ENCODE data around the gene GPR176. TPM values are rescaled to one million over a fixed set of nuclear protein-coding genes. Genes with fewer than 3 reads are reported as not detected.

Gene GPR176
- total RNA-seq, 1 experiment from 2014 or later: 32.4 TPM

DNA sequence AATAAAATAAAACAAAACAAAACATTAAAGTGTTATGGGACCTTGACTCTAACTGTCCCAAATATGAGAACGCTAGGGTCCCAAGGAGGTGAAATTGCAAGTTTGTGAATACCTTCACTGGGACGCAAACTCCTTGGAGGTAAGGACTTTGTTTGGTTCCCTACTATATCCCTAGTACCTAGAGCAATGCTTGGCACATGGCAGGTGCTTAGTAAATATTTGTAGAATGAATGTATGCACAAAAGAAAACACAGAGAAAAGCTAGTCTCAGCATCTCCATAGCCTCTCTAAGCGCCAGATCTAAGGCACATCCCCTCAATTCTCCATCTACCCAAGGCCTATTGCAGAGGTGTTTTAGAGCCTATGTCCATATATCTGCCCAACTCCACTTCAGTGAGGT is 30.5 kb downstream of the GPR176 start:
- no peak for DNase-seq (ENCODE audit: low read depth)

DNA sequence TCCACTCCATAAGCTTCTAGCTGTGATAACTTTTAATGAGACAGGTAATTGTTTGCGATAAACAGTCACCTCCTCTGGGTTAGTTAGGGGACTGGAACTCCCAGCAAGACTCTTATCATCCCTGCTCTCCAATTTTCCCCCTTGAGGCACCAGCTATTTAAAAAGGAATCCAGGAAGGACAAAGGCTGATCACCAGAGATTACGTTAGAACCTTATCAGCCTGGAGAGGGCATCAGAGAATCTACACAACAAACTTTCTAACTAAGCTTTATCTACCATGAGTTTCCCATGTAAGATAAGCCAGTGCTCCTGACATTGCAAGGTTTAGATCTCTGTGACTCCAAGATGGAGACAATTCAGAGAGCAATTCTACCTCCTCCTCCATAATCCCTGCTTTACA is 31.3 kb downstream of the GPR176 start:
- no peak for DNase-seq (ENCODE audit: low read depth)

DNA sequence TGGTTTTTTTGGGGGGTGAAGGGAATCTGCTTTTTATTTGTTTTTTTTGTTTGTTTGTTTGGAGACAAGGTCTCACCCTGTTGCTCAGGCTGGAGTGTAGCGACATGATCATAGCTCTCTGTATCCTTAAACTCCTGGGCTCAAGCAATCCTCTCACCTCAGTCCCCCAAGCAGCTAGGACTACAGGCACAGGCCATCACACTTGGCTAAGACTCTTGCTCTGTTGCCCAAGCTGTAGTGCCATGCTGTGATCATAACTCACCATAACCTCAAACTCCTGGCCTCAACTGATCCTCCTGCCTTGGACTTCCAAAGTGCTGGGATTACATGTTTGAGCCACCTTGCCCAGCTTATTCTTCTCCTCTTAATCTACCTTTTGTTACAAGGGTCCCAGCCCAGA is 31.8 kb downstream of the GPR176 start:
- DNase-seq (ENCODE audit: low read depth): no peak

DNA sequence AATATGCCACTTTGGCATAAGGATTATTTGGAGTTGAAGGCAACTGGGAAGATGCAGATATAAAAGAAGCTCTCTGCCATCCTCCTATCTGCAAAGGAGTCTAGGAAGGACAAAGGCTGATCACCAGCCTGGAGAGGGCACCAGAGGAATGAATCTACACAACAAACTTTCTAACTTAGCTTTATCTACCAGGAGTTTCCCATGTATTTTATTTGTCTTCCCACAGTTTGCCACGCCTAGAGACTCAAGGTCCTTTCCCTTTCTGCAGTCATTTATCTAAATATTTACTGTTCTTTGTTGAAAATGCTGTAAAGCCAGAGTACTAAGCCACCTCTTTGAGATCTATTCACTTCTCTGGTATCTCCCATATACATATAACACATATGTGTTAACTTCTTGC is 32.2 kb downstream of the GPR176 start:
- DNase-seq (ENCODE audit: low read depth): peak; percentile 35

DNA sequence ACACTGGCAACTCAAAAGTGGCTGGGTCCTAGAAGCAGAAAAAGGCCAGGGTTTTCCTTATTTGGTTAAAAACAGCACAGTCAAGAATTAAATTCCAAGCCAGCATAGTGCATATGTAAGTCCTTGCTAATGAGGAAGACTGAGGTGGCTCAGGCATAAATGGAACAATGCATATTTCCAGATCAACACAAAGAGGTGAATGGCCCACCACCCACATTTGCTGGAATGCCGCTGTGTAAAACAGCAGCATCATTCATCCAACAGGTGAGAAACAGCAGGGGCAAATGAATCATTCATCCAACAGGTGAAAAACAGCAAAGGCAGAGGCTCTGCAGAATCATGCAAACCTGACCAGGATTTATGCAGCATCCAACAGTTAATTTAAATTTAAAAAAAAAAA is 32.9 kb downstream of the GPR176 start:
- no peak for DNase-seq (ENCODE audit: low read depth)

DNA sequence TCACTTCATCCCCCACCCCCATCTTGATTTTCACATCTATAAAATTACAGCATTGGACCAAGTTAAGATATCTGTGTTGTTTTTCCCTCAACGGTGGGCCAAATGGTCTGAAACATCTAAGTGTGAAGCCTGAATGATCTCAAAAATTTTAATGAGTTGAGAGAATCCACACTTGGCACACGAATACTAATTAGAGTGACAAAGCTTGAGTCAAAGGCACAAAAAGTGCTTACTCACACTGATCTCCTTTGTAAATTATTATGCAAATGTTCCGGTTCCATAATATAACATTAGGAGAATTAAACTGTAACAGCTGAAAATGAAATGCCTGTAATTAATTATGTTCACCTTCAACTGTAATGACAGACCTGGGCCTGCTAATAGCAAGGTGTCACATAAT is 33.6 kb downstream of the GPR176 start:
- DNase-seq (ENCODE audit: low read depth): no peak

DNA sequence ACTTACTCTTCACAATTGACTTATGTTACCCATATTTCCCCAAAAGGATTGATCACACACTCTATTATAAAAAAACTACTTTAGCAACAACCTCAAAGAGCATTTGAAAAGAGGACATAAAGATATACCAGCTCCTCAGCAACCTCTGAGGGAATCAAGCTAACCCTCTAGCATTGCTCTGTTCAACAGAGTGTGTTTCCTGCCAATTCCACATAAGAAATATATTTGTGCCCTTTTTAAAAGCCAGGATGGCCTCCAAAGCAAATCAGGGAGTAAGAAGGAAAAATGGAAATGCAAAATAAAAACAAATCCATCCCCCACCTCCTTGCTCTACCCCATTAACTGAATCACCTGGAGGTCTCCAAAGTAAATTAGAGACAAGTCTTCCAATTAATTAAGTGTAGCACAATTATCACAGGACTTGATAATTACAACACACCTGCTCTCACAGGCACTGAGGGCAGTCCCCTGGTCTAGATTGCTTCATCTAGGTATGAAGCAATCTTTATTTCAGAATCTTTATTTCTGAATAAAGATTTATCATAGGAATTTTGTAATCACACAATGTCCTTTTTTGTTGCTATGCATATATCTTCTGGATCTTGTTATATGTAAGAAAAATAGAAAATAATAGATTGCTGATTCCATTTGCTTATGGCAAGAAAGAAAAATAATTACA is 34.8 kb downstream of the GPR176 start:
- DNase-seq (ENCODE audit: low read depth): no peak

DNA sequence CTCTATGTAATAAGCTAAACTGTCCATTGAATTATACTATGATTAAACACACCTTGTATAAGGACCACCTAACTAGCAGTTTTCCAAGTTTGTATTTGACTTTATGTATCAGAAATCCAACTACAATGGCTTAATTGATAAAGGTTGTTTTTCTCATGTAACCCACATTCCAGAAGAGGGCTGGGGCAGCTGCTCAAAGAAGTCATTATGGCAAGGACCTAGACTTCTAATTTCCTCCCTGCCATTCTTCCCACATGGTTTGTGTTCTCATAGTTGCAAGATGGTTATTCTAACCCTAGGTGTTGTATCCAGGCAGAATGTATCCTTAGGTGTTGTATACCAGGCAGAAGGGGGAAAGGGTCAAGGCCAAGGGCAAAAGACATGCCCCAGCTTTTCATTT is 35.7 kb downstream of the GPR176 start:
- no peak for DNase-seq (ENCODE audit: low read depth)

DNA sequence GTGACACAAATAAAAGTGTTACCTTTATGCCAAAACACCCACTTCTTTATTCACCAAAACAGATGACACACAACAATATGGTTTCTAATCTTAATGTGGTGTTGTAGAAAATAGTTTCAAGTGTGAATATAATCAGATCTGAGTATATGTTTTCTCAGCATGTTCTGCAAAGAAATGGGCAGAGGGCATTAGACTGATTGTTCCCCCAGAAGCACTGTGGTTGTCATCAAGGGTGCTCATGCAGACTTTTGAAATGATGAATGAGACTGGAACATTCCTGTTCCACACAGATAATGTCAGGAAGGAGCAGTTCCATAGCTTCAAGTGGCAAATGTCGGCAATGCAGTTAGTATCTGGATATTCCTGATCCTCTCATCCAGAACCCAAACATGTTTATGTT is 37.5 kb downstream of the GPR176 start:
- DNase-seq (ENCODE audit: low read depth): no peak

DNA sequence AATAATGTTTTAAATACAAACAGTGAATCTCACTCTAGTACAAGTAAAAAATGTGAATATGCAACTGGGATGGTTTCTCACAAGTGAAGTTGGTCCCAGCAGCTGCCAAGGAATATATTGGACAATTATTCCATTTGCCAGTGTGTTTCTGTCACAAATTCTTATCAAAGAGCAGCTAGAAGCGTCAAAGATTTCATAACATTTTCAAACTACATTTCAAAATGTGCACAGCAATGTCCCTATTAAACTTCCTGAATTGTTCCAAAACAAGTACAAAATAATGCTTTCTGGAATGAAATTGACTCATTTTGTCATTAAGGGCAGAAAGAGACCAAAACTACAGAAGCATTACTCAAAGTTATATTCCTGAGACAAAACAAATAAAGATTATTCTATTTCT is 38.3 kb downstream of the GPR176 start:
- DNase-seq (ENCODE audit: low read depth): no peak

DNA sequence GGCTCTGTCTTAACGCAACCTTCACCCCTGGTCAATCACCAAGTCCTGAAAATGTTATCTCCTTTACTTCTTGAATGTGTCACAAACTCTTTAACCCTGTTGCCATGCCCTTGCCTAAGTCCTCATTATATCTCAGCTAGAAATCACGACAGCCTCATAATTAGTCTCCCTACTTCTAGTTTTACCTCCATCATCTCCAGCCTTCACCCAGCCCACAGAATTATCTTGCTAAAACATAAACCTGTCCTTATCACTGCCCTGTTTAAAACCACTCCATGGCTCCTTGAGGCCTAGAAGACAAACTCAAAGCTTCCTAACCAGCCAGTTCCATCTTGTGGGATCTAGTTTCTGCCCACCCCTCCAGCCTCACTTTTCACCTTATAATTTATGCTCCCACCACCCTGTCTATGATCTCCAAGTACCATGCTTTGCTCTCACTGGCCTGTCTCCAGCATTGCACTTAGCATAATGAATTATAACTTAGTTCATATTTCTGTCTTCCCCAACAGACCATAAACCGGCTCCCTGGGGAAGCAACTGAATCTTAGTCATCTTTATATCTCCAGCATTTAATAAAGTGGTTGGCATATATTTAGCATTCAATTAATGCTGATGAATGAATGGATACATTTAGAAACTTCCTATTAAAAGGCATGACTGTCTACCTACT is 39.2 kb downstream of the GPR176 start:
- no peak for DNase-seq (ENCODE audit: low read depth)

DNA sequence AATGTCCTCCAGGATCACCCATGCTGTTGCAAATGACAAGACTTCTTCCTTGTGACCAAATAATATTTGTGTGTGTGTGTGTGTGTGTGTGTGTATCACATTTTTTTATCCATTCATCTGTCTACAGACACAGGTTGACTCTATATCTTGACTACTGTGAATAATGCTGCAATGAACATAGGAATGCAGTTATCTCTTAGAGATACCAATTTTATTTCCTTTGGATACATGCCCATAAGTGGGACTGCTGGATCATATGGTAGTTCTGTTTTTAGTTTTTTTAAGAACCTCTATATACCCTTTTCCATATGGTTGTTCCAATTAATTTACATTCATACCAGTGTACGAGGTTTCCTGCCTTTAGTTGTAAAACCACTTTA is 41.7 kb downstream of the GPR176 start:
- DNase-seq (ENCODE audit: low read depth): no peak

DNA sequence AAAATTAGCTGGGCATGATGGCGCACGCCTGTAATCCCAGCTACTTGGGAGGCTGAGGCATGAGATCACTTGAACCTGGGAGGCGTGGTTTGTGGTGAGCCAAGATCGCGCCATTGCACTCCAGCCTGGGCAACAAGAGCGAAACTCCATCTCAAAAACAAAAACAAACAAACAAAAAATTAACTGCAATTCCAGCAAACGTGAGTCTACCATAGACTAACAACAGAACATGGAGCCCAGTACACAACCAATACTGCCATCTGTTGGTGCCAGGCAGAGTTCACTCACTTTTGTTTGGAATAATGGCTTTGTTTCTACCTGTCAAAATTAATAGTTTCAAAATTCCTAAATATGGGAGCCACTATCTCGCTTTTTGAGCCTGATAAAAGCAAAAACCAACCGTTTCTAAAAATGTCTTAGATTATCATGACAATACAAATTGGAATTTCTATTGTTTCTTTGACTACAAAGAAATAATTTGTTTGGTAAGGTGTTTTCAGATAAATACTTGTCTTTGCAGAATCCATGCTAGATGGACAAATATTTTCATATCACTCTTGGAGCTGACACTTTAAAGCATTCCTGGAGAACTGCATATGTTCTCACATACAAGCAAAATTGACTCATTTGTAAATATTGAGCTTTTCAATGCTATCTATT is 45.0 kb downstream of the GPR176 start:
- peak; percentile 13 for DNase-seq (ENCODE audit: low read depth)

DNA sequence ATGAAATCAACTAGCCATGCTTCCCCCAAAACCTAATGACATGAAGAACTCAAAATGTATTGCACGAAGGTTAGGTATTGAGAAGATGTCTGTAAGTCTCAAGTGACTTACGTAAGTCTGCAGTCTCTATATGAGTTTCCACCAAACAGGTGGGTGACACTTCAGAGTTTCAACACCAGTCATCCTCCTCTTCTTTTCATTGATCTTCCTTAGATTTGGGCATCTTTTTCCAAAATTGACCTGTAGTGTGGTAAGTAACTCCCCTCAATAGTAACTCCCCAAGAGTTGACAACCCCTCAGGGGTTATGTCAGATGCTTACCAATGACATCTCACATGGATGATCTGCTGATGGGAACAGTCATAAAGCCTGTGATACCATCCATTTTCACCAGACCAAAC is 46.1 kb downstream of the GPR176 start:
- no peak for DNase-seq (ENCODE audit: low read depth)

DNA sequence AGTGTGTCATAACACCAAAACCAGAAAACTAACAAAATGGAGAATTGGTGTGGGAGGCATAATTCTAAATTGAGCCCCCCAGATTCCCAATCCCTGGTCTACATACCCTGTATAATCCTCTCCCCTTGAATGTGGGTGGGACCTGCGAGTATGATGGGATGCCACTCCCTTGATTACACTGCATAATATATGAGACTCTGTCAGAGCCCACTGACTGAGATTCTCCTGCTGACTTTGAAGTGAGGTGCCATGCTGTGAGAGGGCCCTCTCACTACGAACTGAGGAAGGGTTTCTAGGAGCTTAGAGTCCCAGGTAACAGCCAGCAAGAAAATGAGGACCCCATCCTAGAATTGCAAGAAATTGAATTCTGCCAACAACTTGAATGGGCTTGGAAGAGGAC is 49.5 kb downstream of the GPR176 start:
- no peak for DNase-seq (ENCODE audit: low read depth)

DNA sequence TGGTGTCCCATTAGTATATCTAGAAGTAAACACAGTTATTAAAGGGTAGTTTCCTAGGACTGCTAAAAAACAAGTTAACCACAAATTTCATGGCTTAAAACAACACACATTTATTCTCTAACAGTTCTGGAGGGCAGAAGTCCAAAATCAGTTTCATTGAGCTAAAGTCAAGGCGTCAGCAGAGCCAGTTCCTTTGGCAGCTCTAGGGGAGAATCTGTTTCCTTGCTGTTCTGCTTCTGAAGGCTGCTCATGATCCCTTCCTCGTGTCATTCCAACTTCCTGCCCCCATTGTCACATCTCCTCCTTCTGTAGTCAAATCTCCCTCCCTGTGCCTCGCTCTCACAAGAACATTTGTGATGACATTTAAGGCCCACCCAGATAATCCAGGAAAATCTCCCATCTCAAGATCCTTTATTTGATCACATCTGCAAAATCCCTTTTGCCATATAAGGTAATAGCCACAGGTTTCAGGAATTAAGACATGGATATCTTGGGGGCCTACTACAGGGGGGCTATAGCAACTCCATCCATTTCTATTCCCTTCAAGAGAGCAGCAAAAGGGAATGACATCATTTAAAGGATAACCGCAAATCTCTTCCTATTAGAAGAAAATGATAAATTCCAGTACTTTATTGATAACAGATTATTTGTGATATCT is 50.1 kb downstream of the GPR176 start:
- DNase-seq (ENCODE audit: low read depth): no peak

DNA sequence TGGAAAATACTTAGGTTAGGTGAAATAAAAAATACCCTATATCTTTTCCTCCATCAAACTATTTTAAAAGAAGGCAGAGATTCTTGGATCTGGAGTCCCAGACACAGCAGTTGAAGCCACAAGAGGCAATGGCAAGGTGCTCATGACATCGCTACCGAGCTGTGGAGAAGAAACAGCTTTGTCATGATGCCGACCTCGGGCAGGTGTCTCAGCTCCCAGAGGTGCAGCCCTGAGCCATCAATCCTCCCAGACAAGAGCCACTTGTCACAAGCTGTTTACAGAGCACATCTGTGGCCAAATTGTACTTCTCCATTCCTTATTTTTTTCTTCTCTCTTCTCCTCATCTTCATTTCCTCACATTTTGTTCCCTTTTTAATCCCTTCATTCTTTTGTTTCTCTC is 50.8 kb downstream of the GPR176 start:
- DNase-seq (ENCODE audit: low read depth): no peak

DNA sequence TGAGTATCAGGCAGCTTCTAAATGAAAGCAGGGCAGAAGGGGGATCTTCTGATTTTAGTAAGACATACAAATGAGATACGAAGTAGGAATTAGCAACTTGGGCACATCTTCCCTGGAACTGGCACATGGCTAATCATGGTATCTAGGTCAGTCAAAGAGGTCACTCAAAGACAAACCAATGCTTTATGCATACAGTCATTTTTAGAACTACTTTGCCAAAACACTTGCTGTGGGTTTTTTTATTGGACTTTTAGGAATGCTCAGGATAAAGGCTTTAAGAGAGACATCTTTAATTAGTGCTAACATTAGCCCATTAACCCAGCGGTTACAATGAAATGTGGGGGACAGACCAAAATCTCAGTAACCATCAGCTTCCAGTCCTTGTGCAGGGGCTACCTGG is 51.7 kb downstream of the GPR176 start:
- no peak for DNase-seq (ENCODE audit: low read depth)

DNA sequence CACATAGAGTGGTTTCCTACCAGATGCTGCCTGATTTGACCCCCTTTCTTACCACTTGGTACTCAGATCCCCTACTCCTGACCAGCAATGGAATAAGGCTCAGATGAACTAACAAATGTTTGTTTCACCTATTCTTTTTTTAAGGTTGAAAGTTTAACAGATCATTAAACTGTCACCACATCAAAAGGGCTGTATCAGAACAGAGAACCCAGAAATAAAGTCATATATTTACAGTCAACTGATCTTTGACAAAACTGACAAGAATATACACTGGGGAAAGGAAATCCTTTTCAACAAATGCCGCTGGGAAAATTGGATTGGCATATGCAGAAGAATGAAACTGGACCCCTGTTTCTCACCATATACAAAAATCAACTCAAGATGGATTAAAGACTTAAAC is 56.0 kb downstream of the GPR176 start:
- no peak for DNase-seq (ENCODE audit: low read depth)

DNA sequence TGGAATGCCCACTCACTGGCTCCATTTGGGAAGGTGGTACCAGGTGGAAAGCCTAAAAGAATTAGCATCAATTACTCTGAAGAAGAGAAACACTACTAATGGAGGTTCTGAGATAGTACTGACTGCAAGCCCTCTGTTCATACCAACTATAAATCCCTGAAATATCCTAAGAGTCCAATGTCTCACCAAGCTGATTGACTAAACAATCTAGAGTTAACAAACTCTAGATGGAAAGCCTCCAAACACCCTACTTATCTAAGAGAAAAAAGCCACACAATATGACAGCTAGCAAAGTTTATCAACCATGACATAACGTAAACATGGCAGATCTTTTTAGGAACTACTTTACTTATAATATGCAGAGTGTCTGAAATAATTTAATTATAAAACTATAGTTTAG is 59.2 kb downstream of the GPR176 start:
- no peak for DNase-seq (ENCODE audit: low read depth)

DNA sequence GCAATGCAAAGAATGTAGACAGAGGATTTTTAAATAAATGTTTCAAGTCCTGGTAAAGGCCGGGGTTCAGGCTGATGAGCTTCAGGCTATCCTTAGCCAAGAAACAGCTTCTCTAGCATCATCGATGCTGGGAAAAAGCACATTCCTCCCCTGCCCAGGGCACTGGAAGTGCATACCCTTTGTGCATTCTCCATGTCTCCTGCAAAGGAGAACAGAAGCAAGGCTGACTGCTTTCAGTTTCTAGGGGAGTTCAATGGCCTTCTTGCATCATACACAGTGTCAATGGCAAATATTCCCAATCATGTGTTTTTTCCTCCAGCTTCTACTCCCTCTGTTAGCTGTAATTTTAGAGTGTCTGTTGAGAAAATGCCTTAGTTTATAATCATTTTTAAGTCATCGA is 59.9 kb downstream of the GPR176 start:
- no peak for DNase-seq (ENCODE audit: low read depth)

DNA sequence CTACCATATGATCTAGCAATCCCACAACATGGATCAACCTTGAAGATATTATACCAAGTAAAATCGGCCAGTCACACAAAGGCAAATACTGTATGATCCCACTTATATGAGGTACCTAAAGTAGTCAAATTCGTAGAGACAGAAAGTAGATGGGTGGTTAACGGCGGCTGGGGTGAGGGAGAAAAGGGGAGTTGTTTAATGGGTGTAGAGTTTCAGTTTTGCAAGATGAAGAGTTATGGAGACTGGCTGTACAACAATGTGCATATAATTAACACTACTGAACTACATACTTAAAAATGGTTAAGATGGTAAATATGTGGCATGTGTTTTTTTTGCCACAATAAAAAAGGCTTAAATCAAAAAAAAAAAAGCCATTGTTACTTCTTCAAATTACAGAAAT is 60.4 kb downstream of the GPR176 start:
- no peak for DNase-seq (ENCODE audit: low read depth)

DNA sequence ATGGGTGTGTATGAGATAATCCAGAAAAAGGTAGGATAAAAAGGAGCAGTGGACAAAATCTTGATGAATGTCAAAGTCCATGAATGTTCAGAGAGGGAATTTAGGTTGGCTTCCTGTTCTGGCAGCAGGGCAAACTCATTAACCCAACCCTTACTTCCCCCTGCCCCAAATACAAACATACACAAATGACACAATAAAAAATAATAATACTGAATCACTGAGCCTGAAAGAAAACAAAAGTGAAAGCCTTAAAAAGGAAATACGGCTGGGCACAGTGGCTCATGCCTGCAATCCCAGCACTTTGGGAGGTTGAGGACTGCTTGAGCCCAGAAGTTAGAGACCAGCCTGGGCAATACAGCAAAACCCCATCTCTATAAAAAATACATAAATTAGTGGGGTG is 62.9 kb downstream of the GPR176 start:
- no peak for DNase-seq (ENCODE audit: low read depth)
